NOMO-1 (cell line): ENCODE measurements around the gene DTWD2.

Source experiments
- DNase-seq, 2 experiments: peaks; one replicate each; lab custom pipeline; 2025; ENCODE audit not compliant: unreplicated experiment in 2 of 2; lab: John Stamatoyannopoulos, UW

The DTWD2 gene

DNA sequence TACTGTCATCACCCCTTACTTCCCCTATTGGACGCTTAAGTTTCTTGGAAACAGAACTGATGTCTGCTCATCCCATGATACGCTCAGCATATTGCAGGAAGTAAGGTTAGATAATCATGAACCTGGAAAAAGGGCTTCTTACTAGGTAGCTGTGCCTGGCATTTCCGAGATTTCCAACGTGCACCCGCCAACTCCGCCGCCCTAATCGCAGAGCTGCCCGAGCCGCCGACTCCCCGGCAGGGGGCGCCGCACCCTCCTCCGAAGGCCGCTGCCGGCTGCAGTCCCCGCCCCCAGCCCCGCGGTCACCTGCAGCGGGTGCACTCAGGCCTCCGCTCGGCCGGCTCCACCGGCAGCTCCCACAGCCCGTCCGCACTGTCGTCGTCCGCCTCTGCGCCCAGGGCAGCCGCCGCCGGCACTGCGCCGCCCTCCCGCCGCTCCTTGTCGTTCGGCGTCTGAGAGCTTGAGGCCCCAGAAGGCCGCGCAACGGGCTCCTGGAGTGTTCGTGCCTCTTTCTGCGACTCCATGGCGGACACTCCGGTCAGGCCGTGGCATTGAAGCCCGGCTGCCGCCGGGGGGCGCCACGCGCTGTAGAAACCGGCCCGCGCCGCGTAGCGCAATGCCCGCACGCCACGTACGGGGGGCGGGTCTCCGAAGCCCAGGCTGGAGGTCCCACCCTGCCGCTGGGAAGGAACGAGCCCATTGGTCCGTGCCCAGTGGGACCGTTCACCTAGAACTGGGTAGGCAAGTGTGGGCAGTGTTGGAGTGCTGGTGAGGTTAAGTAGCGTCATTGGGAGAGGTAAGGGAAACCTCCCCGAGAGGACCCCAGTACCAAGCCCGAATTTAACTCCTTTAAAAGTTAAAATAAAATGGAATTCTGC lies at the start of gene DTWD2:
Gene DTWD2, minus strand, starts transcription at position 560 of the 878 bp plus-strand sequence. Its CDS starts 36 bp downstream, at position 524.
- peak; percentile 85 to 89 for DNase-seq

DNA sequence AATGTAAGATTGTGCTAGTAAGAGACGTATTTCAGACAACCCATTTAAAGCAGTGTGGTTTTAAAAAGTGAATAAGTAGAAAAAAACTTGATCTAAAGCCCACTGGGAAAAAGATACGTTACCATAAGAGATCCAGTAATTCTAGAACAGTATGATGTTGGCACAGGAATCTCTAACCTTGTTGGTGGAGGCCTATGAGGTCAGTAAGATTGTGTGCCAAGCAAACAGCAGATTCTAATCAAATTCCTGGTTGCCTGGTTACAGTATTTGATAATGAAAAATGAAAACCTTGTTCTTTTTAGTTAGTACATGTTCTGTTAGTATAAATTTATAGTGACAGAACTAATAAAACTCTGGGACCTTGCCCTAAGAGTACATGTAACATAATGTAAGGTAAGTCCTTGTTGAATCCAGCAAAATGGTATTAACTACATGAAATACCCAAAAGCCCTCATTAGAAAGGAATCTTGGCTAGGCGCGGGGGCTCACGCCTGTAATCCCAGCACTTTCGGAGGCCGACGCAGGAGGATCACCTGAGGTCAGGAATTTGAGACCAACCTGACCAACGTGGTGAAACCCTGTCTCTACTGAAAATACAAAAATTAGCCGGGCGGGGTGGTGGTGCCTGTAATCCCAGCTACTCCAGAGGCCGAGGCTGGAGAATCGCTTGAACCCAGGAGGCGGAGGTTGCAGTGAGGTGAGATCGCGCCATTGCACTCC lies 49.3 kb upstream of the DTWD2 start:
- no peak for DNase-seq

DNA sequence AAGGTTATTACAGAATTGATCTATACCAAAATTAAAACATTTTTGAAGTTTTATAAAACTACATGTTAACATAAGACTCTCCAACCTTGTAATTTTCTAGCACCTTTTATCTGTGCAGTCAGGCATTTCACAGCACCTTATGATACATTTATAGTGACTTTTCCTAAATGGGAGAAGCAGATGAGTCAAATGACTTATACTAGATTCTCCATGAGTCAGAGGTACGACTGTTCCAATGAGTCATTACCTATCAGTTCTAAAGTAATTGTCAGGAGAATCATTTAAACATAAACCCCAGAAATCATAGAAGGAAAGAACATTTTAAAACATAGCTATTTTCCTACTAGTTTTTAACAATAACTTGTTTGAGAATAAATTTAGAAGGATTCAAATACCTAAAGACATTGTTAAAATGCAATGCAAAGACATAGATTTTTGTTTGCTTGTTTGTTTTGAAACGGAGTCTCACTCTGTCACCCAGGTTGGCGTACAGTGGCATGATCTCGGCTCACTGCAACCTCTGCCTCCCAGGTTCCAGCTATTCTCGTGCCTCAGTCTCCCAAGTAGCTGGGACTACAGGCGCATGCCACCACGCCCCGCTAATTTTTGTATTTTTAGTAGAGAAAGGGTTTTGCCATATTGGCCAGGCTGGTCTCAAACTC lies 47.9 kb upstream of the DTWD2 start:
- no peak for DNase-seq

GRCh38 chr5:119033135-119033534 lies 44.8 kb upstream of the DTWD2 start:
- DNase-seq, result no peak

DNA sequence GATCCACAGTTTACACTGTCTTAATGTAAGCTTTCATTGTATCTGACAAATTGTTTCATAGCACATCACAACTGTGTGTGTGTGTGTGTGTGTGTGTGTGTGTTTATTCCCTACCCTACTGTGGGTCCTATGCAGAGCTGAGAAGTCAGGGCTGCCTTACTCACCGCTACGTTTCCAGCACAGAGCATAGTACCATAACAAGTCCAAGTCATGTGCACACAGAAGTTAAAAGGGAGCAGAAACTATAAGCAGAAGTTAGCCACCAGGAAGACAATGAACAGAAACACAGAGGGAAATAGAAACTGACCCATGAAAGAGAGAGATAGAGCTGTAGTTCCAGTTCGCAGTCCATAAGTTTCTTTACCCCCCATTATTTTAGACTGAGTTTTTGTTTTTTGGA lies 44.3 kb upstream of the DTWD2 start:
- peak; percentile 39 to 63 for DNase-seq

- no peak for DNase-seq
These were observed 43.6 kb upstream of the DTWD2 start for GRCh38 chr5:119031905-119032304.

GRCh38 chr5:119031011-119031886 lies 42.9 kb upstream of the DTWD2 start:
- no peak for DNase-seq

- DNase-seq, result no peak
These were observed 40.2 kb upstream of the DTWD2 start for GRCh38 chr5:119028575-119028974.

DNA sequence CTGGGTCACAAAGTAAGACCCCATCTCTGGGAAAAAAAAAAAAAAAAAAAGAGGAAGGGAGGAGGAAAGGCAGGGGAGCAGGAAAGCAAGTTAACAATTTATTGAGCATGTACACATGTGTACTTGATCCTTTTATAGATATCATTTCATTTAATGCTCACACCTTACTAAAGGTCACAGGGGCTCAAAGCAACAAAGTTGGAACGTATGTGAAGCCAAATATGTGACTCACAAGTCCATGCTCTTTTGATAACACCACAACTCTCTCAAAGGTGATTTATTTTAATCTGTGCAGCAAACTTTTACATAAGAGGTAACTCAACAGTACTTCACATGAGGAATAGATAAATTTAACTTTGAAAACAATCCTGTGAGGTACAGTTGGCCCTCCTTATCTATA lies 34.4 kb upstream of the DTWD2 start:
- DNase-seq, result no peak

- DNase-seq, result peak in 1 of 2 experiments; percentile 75
These were observed 33.8 kb upstream of the DTWD2 start for GRCh38 chr5:119022017-119022745.

DNA sequence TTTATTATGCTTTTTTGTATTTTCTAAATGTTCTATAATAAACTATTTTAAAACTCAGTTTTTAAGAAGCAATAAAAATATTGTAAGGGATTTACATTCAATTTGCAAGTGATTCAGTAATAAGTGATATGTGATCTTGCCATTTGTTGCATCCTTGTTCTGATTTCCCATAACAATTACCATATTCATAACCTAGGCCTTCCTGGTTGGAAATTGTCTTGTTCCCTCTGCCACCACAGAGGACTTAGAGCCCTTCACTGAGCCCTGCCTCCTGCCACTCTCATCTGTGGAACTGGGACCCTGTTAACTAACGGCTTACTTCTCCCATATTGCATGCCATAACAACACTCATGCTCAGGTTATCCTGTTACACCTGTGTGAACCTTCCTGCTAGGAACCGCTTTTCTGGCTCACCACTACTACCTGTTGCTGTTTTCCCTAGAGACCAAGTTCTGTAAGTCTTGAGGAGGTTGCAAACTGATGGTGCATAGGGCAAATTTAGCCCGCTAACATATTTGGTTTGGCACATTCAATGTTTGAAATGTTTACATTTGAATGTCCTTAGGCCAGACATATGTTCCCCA lies 32.9 kb upstream of the DTWD2 start:
- DNase-seq, result no peak

DNA sequence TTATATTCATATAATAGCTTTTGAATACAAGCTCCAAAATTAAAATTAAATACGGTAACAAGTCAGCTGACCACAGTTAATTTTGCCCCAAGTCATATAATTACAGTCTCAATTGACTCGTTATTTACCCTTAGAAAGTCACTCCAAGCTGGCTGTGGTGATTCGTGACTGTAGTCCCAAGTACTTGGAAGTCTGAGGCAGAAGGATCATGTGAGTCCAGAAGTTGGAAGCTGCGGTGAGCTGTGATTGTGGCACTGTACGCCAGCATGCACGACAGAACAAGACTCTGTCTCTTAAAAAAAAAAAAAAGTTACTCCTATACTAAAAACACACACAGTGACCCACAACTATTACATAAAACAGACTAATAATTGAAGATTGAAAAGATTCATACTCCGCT lies 31.6 kb upstream of the DTWD2 start:
- DNase-seq, result no peak

GRCh38 chr5:119019501-119019900 lies 31.2 kb upstream of the DTWD2 start:
- peak; percentile 68 to 79 for DNase-seq

- DNase-seq, result no peak
These were observed 29.6 kb upstream of the DTWD2 start for GRCh38 chr5:119017994-119018393.

DNA sequence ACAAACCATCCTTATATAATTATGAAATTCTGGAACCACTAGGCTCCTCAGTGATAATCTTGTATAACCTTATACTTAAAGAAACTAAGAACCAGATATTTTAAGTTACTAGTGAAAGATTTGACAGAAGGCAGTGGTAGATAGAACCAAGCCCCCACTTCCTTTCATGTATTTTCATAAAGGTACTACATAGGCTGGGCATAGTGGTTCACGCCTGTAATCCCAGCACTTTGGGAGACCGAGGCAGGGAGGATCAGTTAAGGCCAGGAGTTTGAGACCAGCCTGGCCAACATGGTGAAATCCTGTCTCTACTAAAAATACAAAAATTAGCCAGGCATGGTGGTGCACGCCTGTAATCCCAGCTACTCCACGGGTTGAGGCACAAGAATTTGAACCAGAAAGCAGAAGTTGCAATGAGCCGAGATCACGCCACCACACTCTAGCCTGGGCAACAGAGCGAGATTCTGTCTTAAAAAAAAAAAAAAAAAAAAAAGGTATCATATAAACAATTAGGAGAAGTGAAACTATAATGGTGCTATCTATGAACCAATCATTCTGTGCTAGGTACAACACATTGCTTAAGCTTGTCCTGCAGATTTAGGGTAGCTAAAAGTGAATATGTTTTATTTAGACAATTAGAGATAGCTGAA lies 27.9 kb upstream of the DTWD2 start:
- peak; percentile 33 to 88 for DNase-seq

DNA sequence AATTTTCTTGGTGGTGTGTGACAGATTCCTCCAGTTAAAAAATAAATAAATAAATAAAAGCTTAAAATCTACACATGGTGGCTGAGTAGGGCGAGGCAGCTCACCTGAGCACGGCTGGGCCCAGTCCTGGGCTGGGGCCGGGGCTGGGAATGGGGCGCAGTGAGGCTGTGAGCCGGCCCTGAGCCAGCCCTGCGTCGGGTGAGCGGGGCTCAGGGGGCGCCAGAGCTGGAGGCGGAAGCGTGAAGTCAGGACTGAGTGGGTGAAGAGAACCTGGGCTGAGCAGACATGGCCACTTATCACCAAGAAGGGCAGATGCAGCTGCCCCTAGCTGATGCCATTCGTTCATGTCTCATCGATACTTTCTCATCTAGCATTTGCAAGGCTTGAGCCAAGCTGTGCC lies 22.8 kb upstream of the DTWD2 start:
- DNase-seq, result no peak

DNA sequence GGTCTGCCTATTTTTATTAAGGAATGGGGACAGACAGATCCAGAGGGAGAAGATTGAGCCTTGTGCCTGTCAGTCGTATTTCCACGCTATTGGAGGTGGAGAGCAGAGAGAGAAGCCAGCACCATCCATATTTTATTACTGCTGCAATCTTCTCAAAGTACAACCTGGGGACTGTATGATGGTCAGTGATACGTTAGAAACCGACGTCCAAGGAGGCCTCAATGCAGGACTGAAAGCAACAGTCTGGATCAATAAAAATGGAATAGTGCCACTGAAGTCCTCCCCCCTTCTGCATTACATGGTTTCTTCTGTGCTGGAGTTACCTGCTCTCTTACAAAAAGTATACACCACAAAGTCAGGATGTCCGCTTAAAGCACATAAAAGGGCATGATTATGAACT lies 21.9 kb upstream of the DTWD2 start:
- DNase-seq, result no peak

DNA sequence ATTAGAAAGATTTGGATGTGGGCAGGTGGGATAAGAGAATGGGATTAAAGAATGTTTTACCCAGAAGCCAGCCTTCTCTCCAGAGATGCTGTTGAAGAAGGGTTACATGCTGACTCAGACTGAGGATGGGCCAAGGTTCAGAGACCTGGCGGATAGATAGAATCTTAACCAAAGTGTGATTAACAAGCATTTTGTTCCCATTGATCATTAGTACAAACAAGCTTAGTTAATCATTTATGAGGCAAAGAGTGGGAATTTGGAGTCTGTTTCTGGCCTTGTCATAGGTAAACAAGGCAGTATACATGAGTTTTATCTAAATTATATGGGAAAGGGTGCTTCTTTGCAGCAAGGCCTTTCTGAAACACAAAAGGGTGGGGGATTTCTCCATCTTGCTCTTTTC lies 20.8 kb upstream of the DTWD2 start:
- DNase-seq, result no peak

DNA sequence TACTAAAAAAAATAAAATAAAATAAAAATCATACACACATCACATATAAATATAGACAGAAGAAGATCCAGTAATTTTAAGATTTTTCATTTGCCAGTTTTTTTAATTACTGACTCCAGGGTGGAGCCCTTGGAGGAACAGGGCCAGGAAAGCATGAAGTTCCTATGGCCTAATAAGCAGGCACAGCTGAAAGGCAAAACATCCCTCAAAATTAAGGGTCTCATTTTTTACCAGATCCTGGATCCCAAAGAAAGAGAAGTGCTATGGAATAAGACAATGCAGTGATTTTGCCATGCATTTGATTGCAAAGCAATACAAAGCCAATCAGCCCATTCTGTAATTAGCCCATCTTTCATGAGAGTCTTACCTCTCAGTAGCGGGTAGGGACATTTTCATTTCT lies 11.3 kb upstream of the DTWD2 start:
- no peak for DNase-seq
